HG03432 (cell line): ENCODE data around the gene DHCR24.
"Not testable (repeated sequence)": the region's sequence is repeated elsewhere in the genome, so short reads cannot be mapped to it uniquely, and the experiment has no call there.

ENCODE experiments used
- ATAC-seq: cut with Tn5 transposase; IDR thresholded peaks from one replicate; pipeline ENCODE4 v1.9.1; 2021; ENCODE audit warnings: mild to moderate bottlenecking, moderate library complexity; ENCODE audit not compliant: unreplicated experiment

The DHCR24 gene

DNA sequence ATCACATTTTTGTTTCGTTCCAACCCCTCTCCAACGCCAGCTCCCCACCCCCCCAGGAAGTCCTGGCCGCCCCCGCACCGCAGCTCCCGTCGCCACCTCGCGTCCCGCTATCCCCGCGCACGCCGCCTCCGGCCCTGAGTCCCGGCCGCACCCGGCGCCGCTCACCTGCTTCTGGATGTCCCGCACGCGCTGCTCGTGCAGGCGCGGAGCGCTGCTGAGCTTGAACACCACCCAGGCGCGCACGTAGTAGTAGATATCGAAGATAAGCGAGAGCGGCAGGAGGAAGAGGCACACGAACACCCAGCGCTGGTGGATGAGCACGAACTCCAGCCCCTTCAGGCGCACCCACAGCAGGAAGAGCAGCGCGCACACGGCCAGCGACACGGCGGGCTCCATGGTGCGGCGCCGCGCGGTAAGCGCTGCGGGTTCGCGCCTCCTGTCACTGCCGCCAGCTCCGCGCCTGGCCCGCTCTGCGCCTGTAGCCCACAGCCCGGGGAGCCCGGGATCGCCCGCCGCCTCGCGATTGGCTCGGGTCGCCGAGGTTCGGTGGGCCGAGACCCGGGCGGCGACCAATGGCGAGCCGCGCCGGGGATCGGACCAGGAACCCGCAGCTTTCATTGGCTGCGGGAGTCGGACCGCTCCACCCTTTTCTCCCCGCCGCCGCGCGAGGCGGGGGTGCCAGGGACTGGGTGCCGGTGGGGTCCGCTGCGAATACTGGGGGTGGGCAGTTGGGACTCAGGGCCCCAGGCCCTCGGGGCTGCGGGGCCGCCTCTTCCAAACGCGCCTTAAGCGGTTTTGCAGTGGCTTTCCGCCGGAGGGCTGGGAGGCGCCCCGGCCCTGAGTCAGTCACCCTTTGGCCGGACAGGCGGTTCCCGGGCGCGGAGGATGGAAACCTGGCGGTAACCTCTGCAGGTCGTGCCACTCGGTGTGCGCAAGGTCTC, at the start of gene DHCR24:
Gene DHCR24 (minus strand): TSS at position 472 of the 941 bp plus-strand sequence. CDS start 76 bp downstream, at position 396.
- ATAC-seq = peak; percentile 94

DNA sequence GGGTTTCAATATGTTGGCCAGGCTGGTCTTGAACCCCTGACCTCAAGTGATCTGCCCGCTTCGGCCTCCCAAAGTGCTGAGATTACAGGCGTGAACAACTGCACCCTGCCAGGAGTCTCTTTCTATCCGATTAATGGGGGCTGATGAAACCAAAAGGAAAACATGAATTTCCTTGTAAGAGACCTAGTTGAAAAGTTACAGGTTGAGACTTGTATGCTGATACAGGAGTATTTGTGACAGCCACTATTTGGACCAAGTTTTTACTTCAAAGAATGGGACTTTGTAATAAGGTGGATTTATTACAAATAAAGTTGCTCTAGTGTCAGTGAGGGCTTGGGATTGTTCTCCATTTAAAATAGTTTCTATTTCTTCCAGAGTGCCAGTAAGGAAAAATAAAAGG, 49.8 kb upstream of the DHCR24 start:
- ATAC-seq = no peak

- ATAC-seq = no peak
Observed at GRCh38 chr1:54934869-54935268, 47.9 kb upstream of the DHCR24 start.

- ATAC-seq = not testable (repeated sequence)
Observed at GRCh38 chr1:54934081-54934480, 47.1 kb upstream of the DHCR24 start.

GRCh38 chr1:54931275-54931840, 44.4 kb upstream of the DHCR24 start:
- no peak for ATAC-seq

DNA sequence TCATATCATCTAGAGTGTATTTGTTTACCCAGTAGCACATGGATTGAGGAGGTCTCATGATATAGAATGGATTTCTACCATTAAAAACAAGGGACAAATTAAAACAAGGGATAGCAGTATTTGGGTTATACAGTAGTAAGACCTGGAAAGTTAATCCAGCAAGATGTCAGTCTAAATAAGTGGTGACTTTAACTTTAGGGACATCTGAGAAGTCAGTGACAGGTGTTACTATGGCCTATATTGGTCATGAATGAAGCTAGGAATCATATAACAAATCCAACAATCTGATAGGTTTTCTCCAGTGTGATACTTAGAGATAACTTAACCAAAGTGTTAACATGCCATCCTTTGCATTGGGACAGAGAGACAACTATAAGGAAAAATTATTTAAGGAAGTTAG, 42.7 kb upstream of the DHCR24 start:
- no peak for ATAC-seq

DNA sequence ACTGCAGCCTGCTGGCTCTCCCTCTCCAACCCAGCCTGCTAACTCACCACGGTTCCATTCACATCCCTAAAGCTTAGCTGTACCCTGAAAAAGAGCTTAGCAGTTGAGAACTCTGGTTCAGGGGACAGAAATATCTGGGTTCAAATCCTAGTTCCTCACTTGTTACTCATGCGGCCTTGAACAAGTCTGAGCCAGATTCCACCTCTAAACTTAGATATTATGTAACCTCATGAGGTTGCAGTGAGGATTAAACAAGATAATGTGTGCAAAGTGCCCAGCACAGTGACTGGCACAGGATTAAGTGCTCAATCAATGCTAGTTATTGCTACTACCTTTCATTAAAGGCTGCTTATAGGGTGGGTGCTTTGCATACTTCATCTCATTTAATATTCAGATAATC, 41.3 kb upstream of the DHCR24 start:
- no peak for ATAC-seq

DNA sequence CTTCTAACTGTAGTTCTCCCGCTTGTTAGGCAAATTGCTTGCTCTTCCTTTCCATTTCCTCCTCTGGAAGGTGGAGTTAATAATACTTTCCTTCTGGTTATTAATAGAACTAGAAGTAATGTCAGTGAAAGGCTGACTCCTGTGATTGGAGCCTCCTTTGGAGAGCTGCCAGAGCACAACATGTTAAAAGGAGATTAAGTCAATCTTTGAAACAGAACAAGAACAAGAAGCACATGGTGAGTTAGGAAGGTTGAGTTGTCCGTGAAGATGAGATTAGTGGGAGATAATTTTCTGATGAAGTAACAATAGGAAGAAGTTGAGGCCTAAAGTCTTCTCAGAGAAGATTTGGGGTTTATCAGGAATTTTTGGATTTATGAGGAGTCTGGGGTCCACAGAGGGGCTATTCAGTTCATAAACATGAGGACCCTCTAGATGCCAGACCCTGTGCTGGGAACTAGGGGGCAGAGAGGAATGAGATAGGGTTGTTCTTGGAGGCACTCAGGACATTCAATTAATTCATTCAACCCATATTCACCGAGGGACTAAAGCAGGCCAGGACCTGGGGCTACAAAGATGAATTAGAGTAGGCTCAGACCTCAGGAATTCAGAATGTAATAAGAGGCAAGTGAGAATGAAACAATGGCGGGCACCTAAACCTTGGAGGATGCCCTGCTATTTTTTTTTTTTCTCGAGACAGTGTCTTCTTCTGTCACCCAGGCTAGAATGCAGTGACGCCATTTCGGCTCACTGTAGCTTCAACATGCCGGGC, 40.7 kb upstream of the DHCR24 start:
- ATAC-seq = no peak

DNA sequence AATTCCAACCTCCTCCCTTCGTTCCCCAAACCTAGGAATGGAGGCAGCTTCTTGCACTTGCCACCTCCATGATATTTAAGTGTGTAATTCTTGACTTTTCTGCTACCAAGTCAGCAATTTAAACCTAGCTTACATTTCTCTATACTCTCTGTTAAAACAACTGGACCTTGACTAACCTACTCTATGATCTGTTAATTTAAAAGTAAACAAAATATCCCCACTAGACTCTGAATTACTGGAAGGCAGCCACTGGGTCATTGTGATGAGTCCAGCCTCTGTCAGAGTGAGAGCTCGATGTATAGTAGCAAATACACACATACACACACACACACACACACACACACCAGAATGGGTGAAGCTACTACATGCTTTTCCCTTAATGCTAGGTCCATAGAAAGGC, 40.0 kb upstream of the DHCR24 start:
- no peak for ATAC-seq

DNA sequence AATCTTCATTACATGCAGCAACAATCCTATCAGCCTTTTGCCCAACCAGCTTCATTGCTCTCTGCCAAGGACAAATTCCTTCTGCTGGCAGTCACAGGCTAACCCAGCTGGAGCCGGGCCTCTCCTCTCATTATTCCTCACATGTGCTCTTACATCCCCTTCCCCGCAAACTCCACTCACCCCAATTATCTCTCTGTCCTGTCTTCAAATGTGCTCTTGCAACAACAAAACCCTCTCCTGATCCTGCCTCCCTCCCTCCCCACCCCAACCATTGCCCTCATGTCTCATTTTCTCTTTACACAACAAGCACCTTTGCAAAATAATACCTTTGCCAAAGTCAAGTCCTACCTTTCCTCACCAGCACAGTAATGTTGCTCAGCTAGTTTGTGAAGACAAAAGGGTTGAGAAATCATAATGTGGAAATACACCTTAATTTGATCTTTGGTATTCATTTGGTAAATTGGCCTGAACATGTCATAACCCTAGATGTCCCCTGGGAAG, 36.0 kb upstream of the DHCR24 start:
- no peak for ATAC-seq

GRCh38 chr1:54922040-54922761, 35.2 kb upstream of the DHCR24 start:
- ATAC-seq = no peak

GRCh38 chr1:54919367-54920359, 32.7 kb upstream of the DHCR24 start:
- ATAC-seq = no peak

DNA sequence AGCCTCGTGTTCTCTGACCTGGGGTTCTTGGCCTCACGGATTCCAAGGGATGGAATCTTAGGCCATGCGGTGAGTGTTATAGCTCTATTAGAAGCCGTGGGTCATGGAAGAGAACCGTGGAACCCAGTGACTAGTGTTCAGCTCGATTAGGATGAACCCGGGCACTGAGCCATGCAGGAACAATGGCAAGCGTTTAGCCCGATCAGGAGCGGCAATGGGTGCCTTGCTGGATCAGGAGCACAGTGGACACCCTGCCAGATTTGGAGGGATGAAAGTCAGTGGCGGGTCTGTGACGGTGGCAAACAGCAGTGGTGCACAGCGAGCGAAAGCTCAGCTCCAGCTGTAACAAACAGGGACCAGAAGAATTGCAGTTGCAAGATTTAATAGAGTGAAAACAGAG, 24.1 kb upstream of the DHCR24 start:
- not testable (repeated sequence) for ATAC-seq

- ATAC-seq = no peak
Observed at GRCh38 chr1:54906586-54906985, 19.6 kb upstream of the DHCR24 start.

- ATAC-seq = no peak
Observed at GRCh38 chr1:54904476-54905048, 17.6 kb upstream of the DHCR24 start.

DNA sequence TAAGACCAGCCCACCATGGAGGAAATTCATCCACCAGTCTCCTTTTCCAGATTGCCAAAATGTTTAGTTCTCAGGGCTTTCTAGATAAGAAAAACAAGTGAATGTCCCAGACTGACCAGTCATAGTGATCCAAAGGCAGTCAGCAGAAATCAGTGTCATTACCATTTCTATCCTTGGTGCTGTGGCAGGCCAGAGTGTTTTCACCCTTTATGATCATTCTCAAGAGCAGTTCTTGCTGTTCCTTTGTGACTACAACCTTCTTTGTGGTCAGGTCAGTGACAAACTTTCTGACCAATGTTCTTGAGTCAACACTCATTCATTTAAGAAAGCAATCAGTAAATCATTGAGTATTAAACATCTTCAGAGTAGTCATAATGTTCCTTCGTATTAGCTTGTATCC, 7.3 kb upstream of the DHCR24 start:
- ATAC-seq = no peak

DNA sequence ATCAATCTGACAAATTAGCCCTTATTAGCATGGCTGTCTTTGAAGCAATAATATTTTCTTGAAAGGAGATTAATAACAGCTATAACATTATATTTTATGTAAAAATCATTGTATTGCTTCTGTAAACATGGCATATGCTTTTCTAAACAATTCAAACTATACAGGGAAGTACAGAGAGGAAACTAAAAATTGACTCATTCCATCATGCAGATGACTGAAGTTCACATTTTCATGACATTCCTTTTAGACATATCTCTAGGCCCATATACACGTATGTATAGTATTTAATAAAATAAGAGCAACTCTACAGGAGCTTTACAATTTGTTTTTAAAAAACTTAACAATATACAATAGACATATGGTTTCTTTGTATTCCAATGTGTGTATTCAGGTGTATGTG, 5.6 kb upstream of the DHCR24 start:
- ATAC-seq = no peak

- ATAC-seq = no peak
Observed at GRCh38 chr1:54889132-54889725, 2.2 kb upstream of the DHCR24 start.
